AG10803 (cell line): Measurements from ENCODE around the gene VGLL4.
A peak's percentile ranks its signal among the peaks of the same experiment; 100 is the strongest.

ENCODE experiments used
- DNase-seq: peaks from one replicate; pipeline ENCODE4 v3.0.0; 2010; ENCODE audit warnings: low read depth
- H3K4me3 ChIP-seq: 2 replicates; pipeline ENCODE4 v1.5.1; 2011; ENCODE audit warnings: mild to moderate bottlenecking, low read length, control low read depth
- CTCF ChIP-seq: conservative IDR thresholded peaks from 2 replicates; pipeline ENCODE4 v1.5.1; 2011; ENCODE audit warnings: mild to moderate bottlenecking, low read length, control low read depth, inconsistent platforms

VGLL4 gene

DNA sequence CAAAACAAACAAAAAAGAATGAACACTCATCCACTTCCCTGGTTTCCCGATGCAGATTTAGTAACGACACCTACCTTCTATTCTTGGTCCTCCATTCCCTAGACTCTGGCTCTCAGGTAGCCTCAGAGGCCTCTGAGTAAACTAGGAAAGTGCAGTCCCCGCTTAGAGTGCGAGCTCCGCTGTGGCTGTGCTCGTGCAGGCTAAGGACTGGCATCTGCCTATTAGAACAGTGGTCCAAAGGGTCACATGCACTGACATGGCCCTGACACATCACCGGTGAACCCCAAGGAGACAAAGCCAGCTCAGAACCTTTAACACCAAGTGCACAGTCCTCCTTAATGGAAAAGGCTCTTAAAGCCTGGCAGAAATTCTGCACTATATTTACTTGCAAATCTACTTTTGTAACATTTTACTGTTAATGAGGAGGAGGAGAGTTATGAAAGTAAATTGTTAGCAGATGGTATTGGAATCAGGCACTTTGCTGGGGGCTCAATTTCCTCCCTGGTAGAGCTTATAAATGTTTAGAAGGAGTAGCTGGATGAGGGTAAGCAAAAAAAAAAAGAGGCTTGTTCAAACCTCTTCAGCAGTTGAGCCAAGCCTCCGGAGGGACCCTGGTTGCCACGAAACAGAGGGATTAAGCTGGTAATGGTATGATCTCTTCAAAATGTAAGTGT lies 31.1 kb downstream of the VGLL4 start:
- DNase-seq, result peak; percentile 60
- peak overlapping the region; percentile 13 for H3K4me3 ChIP-seq
- no peak for TF ChIP-seq CTCF

GRCh38 chr3:11611341-11611799 lies 32.3 kb downstream of the VGLL4 start:
- no peak for TF ChIP-seq CTCF
- H3K4me3 ChIP-seq, result no peak overlapping the region
- no peak for DNase-seq

- TF ChIP-seq CTCF, result no peak
- no peak for DNase-seq
- no peak overlapping the region for H3K4me3 ChIP-seq
Measured at GRCh38 chr3:11610700-11611275, 32.9 kb downstream of the VGLL4 start.

GRCh38 chr3:11610044-11610671 lies 33.6 kb downstream of the VGLL4 start:
- no peak for TF ChIP-seq CTCF
- H3K4me3 ChIP-seq, result no peak overlapping the region
- no peak for DNase-seq

GRCh38 chr3:11609481-11609880 lies 34.2 kb downstream of the VGLL4 start:
- no peak overlapping the region for H3K4me3 ChIP-seq
- no peak for DNase-seq
- no peak for TF ChIP-seq CTCF

GRCh38 chr3:11607816-11608215 lies 35.9 kb downstream of the VGLL4 start:
- DNase-seq, result no peak

More at GRCh38 chr3:11607816-11608215, 35.9 kb downstream of the VGLL4 start:
- TF ChIP-seq CTCF, result no peak
- H3K4me3 ChIP-seq, result no peak overlapping the region
